IMR-90 (cell line): Measurements from ENCODE around the gene TCIRG1. TPM values are rescaled to one million over a fixed set of nuclear protein-coding genes. Genes with fewer than 3 reads are reported as not detected.

Experiments
- ATAC-seq: fragments of 200-7000 bp; cut with Tn5 transposase; 2 replicates; pipeline ENCODE4 v1.9.1; 2020; ENCODE audit warnings: low read depth, mild to moderate bottlenecking, moderate library complexity
- BruUV-seq: library from RNA; stranded (reverse); fragments of 400-500 nt; replicated peaks from 2 replicates; lab custom pipeline; 2021; lab: Mats Ljungman, UMichigan
- CTCF ChIA-PET: fragments of 300-600 bp; formaldehyde crosslinking; extraction: SDS; loops from one replicate; lab custom pipeline; 2021; ENCODE audit warnings: antibody characterized with exemption; lab: Yijun Ruan, JAX
- POLR2A ChIA-PET: fragments of 300-600 bp; sonication (Branson Sonifier 250); formaldehyde crosslinking; loops from one replicate; lab custom pipeline; 2022; ENCODE audit warnings: antibody characterized with exemption; ENCODE audit not compliant: unreplicated experiment; lab: Charles Lee
- DNase-seq: peaks from one replicate; pipeline ENCODE4 v3.0.0; 2013
- H2AFZ ChIP-seq: replicated peaks from 2 replicates; pipeline ENCODE3; 2013; ENCODE audit warnings: low read length, mild to moderate bottlenecking; ENCODE audit not compliant: poor library complexity
- H2AK5ac ChIP-seq: 2 replicates; pipeline ENCODE4 v1.6.1; 2013; ENCODE audit warnings: low read depth, low read length, inconsistent platforms
- H2AK9ac ChIP-seq: replicated peaks from 2 replicates; pipeline ENCODE3; 2013; ENCODE audit warnings: mild to moderate bottlenecking, low read depth, low read length, moderate library complexity; ENCODE audit not compliant: poor library complexity
- H2BK120ac ChIP-seq: 2 replicates; pipeline ENCODE4 v1.6.1; 2013; ENCODE audit warnings: low read depth, low read length, inconsistent platforms
- H2BK15ac ChIP-seq: 3 replicates; pipeline ENCODE4 v1.6.1; 2013; ENCODE audit warnings: low read depth, low read length, inconsistent platforms
- H2BK20ac ChIP-seq: 2 replicates; pipeline ENCODE4 v1.6.1; 2013; ENCODE audit warnings: low read depth, mild to moderate bottlenecking, inconsistent platforms, low read length, moderate library complexity
- H2BK5ac ChIP-seq: 2 replicates; pipeline ENCODE4 v1.6.1; 2013; ENCODE audit warnings: mild to moderate bottlenecking, low read depth, low read length, inconsistent platforms; ENCODE audit not compliant: poor library complexity, severe bottlenecking
- H3K14ac ChIP-seq: replicated peaks from 2 replicates; pipeline ENCODE4 v1.6.1; 2013; ENCODE audit warnings: low read depth, low read length, inconsistent platforms
- H3K18ac ChIP-seq: 2 replicates; pipeline ENCODE4 v1.6.1; 2013; ENCODE audit warnings: low read depth, low read length, control low read depth
- H3K23ac ChIP-seq: 2 replicates; pipeline ENCODE4 v1.6.1; 2013; ENCODE audit warnings: low read depth, low read length, inconsistent platforms
- H3K27ac ChIP-seq: 2 replicates; pipeline ENCODE4 v1.5.1; 2013; ENCODE audit warnings: mild to moderate bottlenecking, control low read depth, low read length; ENCODE audit not compliant: insufficient read depth
- H3K27me3 ChIP-seq: 2 replicates; pipeline ENCODE4 v1.6.1; 2013; ENCODE audit warnings: low read length; ENCODE audit not compliant: control insufficient read depth, insufficient read depth
- H3K36me3 ChIP-seq: 2 replicates; pipeline ENCODE4 v1.6.1; 2013; ENCODE audit warnings: low read length, mixed read lengths; ENCODE audit not compliant: control insufficient read depth, insufficient read depth
- H3K4ac ChIP-seq: 2 replicates; pipeline ENCODE4 v1.6.1; 2013; ENCODE audit warnings: low read depth, low read length, inconsistent platforms
- H3K4me1 ChIP-seq: 2 replicates; pipeline ENCODE4 v1.6.1; 2013; ENCODE audit warnings: low read length, mixed read lengths; ENCODE audit not compliant: control insufficient read depth, insufficient read depth
- H3K4me2 ChIP-seq: 2 replicates; pipeline ENCODE4 v1.6.1; 2013; ENCODE audit warnings: low read depth, mild to moderate bottlenecking, control low read depth, low read length, moderate library complexity
- H3K4me3 ChIP-seq: 2 replicates; pipeline ENCODE4 v1.5.1; 2013; ENCODE audit warnings: low read depth, mild to moderate bottlenecking, control low read depth, low read length, moderate library complexity; ENCODE audit not compliant: insufficient read depth
- H3K56ac ChIP-seq: 2 replicates; pipeline ENCODE4 v1.6.1; 2013; ENCODE audit warnings: low read length, inconsistent platforms; ENCODE audit not compliant: insufficient read depth; ENCODE audit errors: extremely low read depth
- H3K79me1 ChIP-seq, 2 experiments: 2 replicates each; pipeline ENCODE4 v1.6.1; 2013; ENCODE audit warnings: low read length in 2 of 2, inconsistent platforms in 1 of 2, low read depth in 1 of 2
- H3K9ac ChIP-seq: 2 replicates; pipeline ENCODE4 v1.6.1; 2013; ENCODE audit warnings: low read depth, low read length, control low read depth
- H3K9me1 ChIP-seq: 2 replicates; pipeline ENCODE4 v1.6.1; 2013; ENCODE audit warnings: low read length, inconsistent platforms; ENCODE audit not compliant: insufficient read depth
- H3K9me3 ChIP-seq: 2 replicates; pipeline ENCODE4 v1.6.1; 2013; ENCODE audit warnings: low read length; ENCODE audit not compliant: control insufficient read depth, insufficient read depth
- H4K20me1 ChIP-seq: 2 replicates; pipeline ENCODE4 v1.6.1; 2013; ENCODE audit warnings: low read length, inconsistent platforms; ENCODE audit not compliant: insufficient read depth
- H4K5ac ChIP-seq: 2 replicates; pipeline ENCODE4 v1.6.1; 2013; ENCODE audit warnings: mild to moderate bottlenecking, low read depth, low read length, control low read depth
- H4K8ac ChIP-seq, 2 experiments: 2 replicates each; pipeline ENCODE4 v1.6.1; 2013; ENCODE audit warnings: low read depth in 2 of 2, low read length in 2 of 2, control low read depth in 1 of 2, inconsistent platforms in 1 of 2
- H4K91ac ChIP-seq: 2 replicates; pipeline ENCODE4 v1.6.1; 2013; ENCODE audit warnings: low read depth, low read length, inconsistent platforms; ENCODE audit not compliant: insufficient read depth
- BHLHE40 ChIP-seq: fragments of 150-350 bp; IDR thresholded peaks from 2 replicates; pipeline ENCODE4 v1.6.1; 2016; ENCODE audit warnings: mild to moderate bottlenecking, low read depth, low read length
- CEBPB ChIP-seq: IDR thresholded peaks from 2 replicates; pipeline ENCODE4 v1.6.1; 2012; ENCODE audit warnings: low read depth, low read length, improper control_type of control experiment
- CHD1 ChIP-seq: IDR thresholded peaks from 2 replicates; pipeline ENCODE4 v1.6.1; 2012; ENCODE audit warnings: low read depth, low read length, improper control_type of control experiment
- FOS ChIP-seq: fragments of 150-350 bp; IDR thresholded peaks from 2 replicates; pipeline ENCODE4 v1.6.1; 2016; ENCODE audit warnings: low read depth, low read length
- MAFK ChIP-seq: IDR thresholded peaks from 2 replicates; pipeline ENCODE4 v1.6.1; 2012; ENCODE audit warnings: low read depth, low read length, improper control_type of control experiment
- MAZ ChIP-seq: IDR thresholded peaks from 2 replicates; pipeline ENCODE4 v1.6.1; 2012; ENCODE audit warnings: low read depth, mild to moderate bottlenecking, low read length, improper control_type of control experiment, moderate library complexity, borderline replicate concordance
- MXI1 ChIP-seq: IDR thresholded peaks from 2 replicates; pipeline ENCODE4 v1.6.1; 2012; ENCODE audit warnings: low read depth, mild to moderate bottlenecking, low read length, moderate library complexity, borderline replicate concordance
- NFE2L2 ChIP-seq: fragments of 150-350 bp; IDR thresholded peaks from 2 replicates; pipeline ENCODE4 v1.6.1; 2016; ENCODE audit warnings: low read depth, mild to moderate bottlenecking, low read length
- POLR2A ChIP-seq: IDR thresholded peaks from 2 replicates; pipeline ENCODE4 v1.6.1; 2012; ENCODE audit warnings: mild to moderate bottlenecking, low read depth, low read length
- RAD21 ChIP-seq: IDR thresholded peaks from 2 replicates; pipeline ENCODE4 v1.6.1; 2012; ENCODE audit warnings: low read length, improper control_type of control experiment
- RCOR1 ChIP-seq: IDR thresholded peaks from 2 replicates; pipeline ENCODE4 v1.6.1; 2012; ENCODE audit warnings: mild to moderate bottlenecking, low read length, improper control_type of control experiment; ENCODE audit not compliant: insufficient replicate concordance
- RFX5 ChIP-seq: IDR thresholded peaks from 2 replicates; pipeline ENCODE4 v1.8.0; 2012; ENCODE audit warnings: low read depth, mild to moderate bottlenecking, low read length, moderate library complexity
- WGBS, 2 experiments: methylation state at CpG; one replicate each; pipeline versions ENCODE4 v1.1.5 to v1.1.7; 2013; ENCODE audit warnings: missing lambda C conversion rate in 2 of 2; ENCODE audit not compliant: insufficient read length in 1 of 2; ENCODE audit errors: extremely low coverage in 2 of 2; 5-methylcytosine and 5-hydroxymethylcytosine counted together
- dilution Hi-C: fragments of 300-500 bp; cut with HindIII; formaldehyde crosslinking; loops from one replicate; pipeline ENCODE4 v1.14.3; 2018; ENCODE audit warnings: low sequenced_read_pairs; ENCODE audit not compliant: unreplicated experiment
- in situ Hi-C: fragments of 300-500 bp; cut with MboI; formaldehyde crosslinking; loops from 3 replicates; pipeline ENCODE4 v1.14.3; 2019; ENCODE audit warnings: low sequenced_read_pairs, inconsistent platforms, mixed read lengths
- intact Hi-C: fragments of 100-400 bp; cut with micrococcal nuclease; formaldehyde crosslinking; loops from 2 replicates; pipeline ENCODE4 v1.10.0; 2022
- polyA plus RNA-seq, 3 experiments: library from polyadenylated mRNA; depleted of rRNA; stranded (reverse); fragments of >200 nt; gene quantifications; 2 replicates each; pipeline ENCODE4 v1.2.3, GENCODE V29; 2012; ENCODE audit warnings: low replicate concordance in 1 of 3
- total RNA-seq: library from RNA; depleted of rRNA; stranded (reverse); fragments of >200 nt; gene quantifications from 2 replicates; pipeline ENCODE4 v1.2.3, GENCODE V29; 2012
- TF ChIP-seq, protein P1 (sequence below): conservative IDR thresholded peaks from 2 replicates; pipeline ENCODE4 v1.5.1; 2012; ENCODE audit warnings: mild to moderate bottlenecking, low read depth, low read length, improper control_type of control experiment
- TF ChIP-seq, protein P2 (sequence below): fragments of 150-350 bp; IDR thresholded peaks from 2 replicates; pipeline ENCODE4 v1.6.1; 2016; ENCODE audit warnings: low read depth, mild to moderate bottlenecking, low read length, moderate library complexity, borderline replicate concordance
- TF ChIP-seq, protein P3 (sequence below): fragments of 150-350 bp; IDR thresholded peaks from 2 replicates; pipeline ENCODE4 v1.6.1; 2017; ENCODE audit warnings: mild to moderate bottlenecking, antibody characterized with exemption, low read length, low read depth

The TCIRG1 gene
- total and polyA plus RNA-seq, 2 of the 4 experiments (the other 2 are of a cell fraction) = 25.3 to 117 TPM

DNA sequence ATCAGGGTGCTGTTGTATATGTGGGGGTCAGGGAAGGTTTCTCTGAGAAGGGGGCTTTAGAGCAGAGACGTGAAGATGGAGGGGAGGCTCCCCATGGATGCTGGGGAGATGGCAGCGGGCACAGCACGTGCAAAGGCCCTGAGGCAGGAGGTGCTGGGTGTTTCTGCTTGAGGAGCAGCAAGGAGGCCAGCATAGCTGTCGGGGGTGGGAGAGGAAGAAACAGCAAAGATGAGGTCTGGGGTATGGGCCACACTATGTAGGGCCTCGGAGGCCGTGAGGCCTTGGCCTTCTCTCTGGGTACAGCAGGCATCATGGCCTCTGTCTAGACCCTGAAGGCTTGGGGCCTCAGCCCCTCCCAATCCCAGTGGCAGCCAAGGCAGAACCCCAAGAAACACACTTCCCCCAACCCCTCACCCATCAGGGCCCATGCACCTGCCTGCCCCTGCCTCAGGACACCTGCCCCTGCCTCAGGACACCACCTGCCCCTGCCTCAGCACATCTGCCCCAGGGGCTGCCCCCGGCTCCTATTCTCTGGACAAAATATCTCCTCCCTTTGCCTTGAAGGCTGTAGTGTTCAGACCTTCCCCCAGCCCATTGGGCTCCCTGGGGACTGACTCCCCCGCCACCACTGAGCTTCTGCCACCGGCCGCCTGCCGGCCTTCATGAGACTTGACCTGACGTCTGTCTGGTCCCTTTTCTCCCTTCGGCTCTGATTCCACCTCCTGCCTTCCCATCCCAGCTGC is 22.5 kb upstream of the TCIRG1 start:
- H3K23ac ChIP-seq = no peak overlapping the region
- no peak for TF ChIP-seq RAD21
- no peak for TF ChIP-seq CHD1
- no peak for TF ChIP-seq FOS
- TF ChIP-seq CEBPB = no peak
- TF ChIP-seq MAFK = no peak
- TF ChIP-seq RCOR1 = no peak
- no peak for TF ChIP-seq RFX5
- TF ChIP-seq, protein P1, sequence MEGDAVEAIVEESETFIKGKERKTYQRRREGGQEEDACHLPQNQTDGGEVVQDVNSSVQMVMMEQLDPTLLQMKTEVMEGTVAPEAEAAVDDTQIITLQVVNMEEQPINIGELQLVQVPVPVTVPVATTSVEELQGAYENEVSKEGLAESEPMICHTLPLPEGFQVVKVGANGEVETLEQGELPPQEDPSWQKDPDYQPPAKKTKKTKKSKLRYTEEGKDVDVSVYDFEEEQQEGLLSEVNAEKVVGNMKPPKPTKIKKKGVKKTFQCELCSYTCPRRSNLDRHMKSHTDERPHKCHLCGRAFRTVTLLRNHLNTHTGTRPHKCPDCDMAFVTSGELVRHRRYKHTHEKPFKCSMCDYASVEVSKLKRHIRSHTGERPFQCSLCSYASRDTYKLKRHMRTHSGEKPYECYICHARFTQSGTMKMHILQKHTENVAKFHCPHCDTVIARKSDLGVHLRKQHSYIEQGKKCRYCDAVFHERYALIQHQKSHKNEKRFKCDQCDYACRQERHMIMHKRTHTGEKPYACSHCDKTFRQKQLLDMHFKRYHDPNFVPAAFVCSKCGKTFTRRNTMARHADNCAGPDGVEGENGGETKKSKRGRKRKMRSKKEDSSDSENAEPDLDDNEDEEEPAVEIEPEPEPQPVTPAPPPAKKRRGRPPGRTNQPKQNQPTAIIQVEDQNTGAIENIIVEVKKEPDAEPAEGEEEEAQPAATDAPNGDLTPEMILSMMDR = no peak
- no peak for TF ChIP-seq MAZ
- TF ChIP-seq, protein P2, sequence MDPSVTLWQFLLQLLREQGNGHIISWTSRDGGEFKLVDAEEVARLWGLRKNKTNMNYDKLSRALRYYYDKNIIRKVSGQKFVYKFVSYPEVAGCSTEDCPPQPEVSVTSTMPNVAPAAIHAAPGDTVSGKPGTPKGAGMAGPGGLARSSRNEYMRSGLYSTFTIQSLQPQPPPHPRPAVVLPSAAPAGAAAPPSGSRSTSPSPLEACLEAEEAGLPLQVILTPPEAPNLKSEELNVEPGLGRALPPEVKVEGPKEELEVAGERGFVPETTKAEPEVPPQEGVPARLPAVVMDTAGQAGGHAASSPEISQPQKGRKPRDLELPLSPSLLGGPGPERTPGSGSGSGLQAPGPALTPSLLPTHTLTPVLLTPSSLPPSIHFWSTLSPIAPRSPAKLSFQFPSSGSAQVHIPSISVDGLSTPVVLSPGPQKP = no peak
- no peak for TF ChIP-seq BHLHE40
- TF ChIP-seq, protein P3, sequence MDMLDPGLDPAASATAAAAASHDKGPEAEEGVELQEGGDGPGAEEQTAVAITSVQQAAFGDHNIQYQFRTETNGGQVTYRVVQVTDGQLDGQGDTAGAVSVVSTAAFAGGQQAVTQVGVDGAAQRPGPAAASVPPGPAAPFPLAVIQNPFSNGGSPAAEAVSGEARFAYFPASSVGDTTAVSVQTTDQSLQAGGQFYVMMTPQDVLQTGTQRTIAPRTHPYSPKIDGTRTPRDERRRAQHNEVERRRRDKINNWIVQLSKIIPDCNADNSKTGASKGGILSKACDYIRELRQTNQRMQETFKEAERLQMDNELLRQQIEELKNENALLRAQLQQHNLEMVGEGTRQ = no peak
- TF ChIP-seq POLR2A = no peak
- TF ChIP-seq NFE2L2 = no peak
- TF ChIP-seq MXI1 = no peak
- no TSS peak for BruUV-seq
- no peak overlapping the region for H3K4me3 ChIP-seq
- no peak overlapping the region for H2BK5ac ChIP-seq
- in situ Hi-C loops = no loop called here
- peaks cover 18 to 34% of the 10 kb centered on the region in 2 experiments; a peak in 3 of 4 replicates for H3K79me1 ChIP-seq
- no peak overlapping the region for H3K4ac ChIP-seq
- DNase-seq (no peak), ATAC-seq (no peak)
- H4K20me1 ChIP-seq = no peaks in the 10 kb centered on the region
- CTCF ChIA-PET = no interaction called here
- no peak overlapping the region for H3K4me2 ChIP-seq
- no peak overlapping the region for H3K27ac ChIP-seq
- POLR2A ChIA-PET = no interaction called here
- no peak overlapping the region for H4K5ac ChIP-seq
- H3K56ac ChIP-seq = no peak overlapping the region
- H2AK5ac ChIP-seq = no peak overlapping the region; the same call in 1 of the 2 replicates
- H3K18ac ChIP-seq = no peak overlapping the region
- intact Hi-C loops = no loop called here
- H2BK15ac ChIP-seq = no peak overlapping the region
- WGBS, 2 experiments = 92% methylated on average over 2 of the region's 13 CpGs; no CpG with 5 or more reads in 1 of the 2 experiments
- no peaks in the 10 kb centered on the region for H3K27me3 ChIP-seq
- no peaks in the 10 kb centered on the region for H3K9me3 ChIP-seq
- peak overlapping the region; percentile 22; the same call in 1 of the 2 replicates for H4K91ac ChIP-seq
- H3K14ac ChIP-seq = no peak overlapping the region
- H2AK9ac ChIP-seq = peak overlapping the region; percentile 82
- H2BK20ac ChIP-seq = no peak overlapping the region; the same call in 1 of the 2 replicates
- H3K9me1 ChIP-seq = peaks cover 28% of the 10 kb centered on the region
- H2BK120ac ChIP-seq = no peak overlapping the region
- no peak overlapping the region; a peak in 1 of 4 replicates for H4K8ac ChIP-seq
- H2AFZ ChIP-seq = peak overlapping the region; percentile 57
- no peaks in the 10 kb centered on the region; the same call in 1 of the 2 replicates for H3K36me3 ChIP-seq
- dilution Hi-C loops = no loop called here
- no peak overlapping the region for H3K9ac ChIP-seq
- H3K4me1 ChIP-seq = peaks cover 39% of the 10 kb centered on the region
